BJ (cell line): ENCODE results near the gene ESRRA. TPM values are rescaled to one million over a fixed set of nuclear protein-coding genes. Genes with fewer than 3 reads are reported as not detected.

Experiments used
- CTCF ChIA-PET: fragments of 350-600 bp; formaldehyde crosslinking; extraction: SDS; loops from one replicate; lab custom pipeline; 2021; ENCODE audit warnings: antibody characterized with exemption, inconsistent platforms; lab: Yijun Ruan, JAX
- POLR2A ChIA-PET: fragments of 300-600 bp; sonication (Branson Sonifier 250); formaldehyde crosslinking; extraction: SDS; loops from one replicate; lab custom pipeline; 2021; ENCODE audit warnings: antibody characterized with exemption; lab: Charles Lee
- DNase-seq: peaks from one replicate; pipeline ENCODE4 v3.0.0-alpha.2; 2011; ENCODE audit warnings: low read depth
- H3K27me3 ChIP-seq: 2 replicates; pipeline ENCODE4 v1.6.0; 2011; ENCODE audit warnings: low read length; ENCODE audit not compliant: control insufficient read depth, insufficient read depth
- H3K36me3 ChIP-seq: 2 replicates; pipeline ENCODE4 v1.5.1; 2011; ENCODE audit warnings: low read length; ENCODE audit not compliant: control insufficient read depth, insufficient read depth
- H3K4me3 ChIP-seq: 2 replicates; pipeline ENCODE4 v1.5.1; 2011; ENCODE audit warnings: low read depth, mild to moderate bottlenecking, control low read depth, low read length
- CTCF ChIP-seq: IDR thresholded peaks from 2 replicates; pipeline ENCODE4 v1.5.1; 2011; ENCODE audit warnings: low read depth, mild to moderate bottlenecking, control low read depth, inconsistent platforms, low read length, moderate library complexity; ENCODE audit not compliant: insufficient read depth
- polyA plus RNA-seq: library from polyadenylated mRNA; depleted of rRNA; stranded (reverse); fragments of >200 nt; gene quantifications from 2 replicates; pipeline ENCODE4 v1.2.3, GENCODE V29; 2011

Gene ESRRA
- polyA plus RNA-seq, 1 experiment = 17.4 TPM

DNA sequence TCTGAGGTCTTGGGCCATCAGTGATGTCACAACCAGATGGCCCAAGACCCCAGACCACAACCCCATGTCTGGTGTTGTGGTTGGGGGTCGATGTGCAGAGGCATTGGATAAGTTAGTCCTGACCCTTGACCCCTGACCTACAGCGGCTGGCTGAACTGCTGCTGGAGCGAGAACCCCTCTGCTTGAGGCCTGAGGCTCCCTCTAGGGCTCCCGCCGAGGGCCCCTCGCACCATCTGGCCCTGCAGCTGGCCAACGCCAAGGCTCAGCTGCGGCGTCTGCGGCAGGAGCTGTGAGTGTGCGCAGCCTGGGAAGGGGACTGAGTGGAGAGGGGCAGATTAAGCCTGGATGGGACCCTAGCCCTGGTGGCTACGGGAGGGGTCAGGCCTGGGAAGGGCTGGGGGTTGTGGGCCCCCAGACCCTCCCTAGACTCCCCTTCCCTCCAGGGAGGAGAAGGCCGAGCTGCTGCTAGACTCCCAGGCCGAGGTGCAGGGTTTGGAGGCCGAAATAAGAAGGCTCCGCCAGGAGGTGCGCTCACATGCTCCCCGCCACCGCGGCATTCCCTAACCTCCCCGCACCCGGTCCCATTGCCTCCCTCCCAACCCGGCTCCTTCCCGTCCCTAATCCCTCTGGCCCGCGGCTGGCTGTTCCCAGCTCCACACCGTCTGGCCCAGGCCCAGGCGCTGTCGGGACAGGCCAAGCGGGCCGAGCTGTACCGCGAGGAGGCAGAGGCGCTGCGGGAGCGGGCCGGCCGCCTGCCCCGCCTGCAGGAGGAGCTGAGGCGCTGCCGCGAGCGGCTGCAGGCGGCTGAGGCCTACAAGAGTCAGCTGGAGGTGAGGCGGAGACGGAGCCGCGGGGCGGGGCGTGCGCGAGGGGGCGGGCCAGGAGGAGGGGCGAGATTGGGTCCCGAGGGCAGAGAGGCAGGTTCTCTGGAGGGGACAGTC, 36.8 kb downstream of the ESRRA start:
- CTCF ChIA-PET = interaction anchor here (0.8 to 6.7 kb wide), 12 partner anchors 9 to 347 kb away, joined by 3 to 71 read pairs (median 4); partner anchors contain the start of genes CATSPERZ, PLCB3, PRDX5 and TRMT112
- POLR2A ChIA-PET = interaction anchor here (0.6 to 0.9 kb wide), 4 partner anchors 13 to 202 kb away, joined by 3 to 24 read pairs (median 7); partner anchors contain the start of gene PRDX5
- peak; percentile 31; the same call in 1 of the 2 replicates for TF ChIP-seq CTCF
- Histone ChIP-seq H3K27me3 (peaks cover under 1% of the 10 kb centered on the region; the same call in 1 of the 2 replicates), H3K36me3 (no peaks in the 10 kb centered on the region), H3K4me3 (peak overlapping the region; percentile 41)
- peak; percentile 40 for DNase-seq

DNA sequence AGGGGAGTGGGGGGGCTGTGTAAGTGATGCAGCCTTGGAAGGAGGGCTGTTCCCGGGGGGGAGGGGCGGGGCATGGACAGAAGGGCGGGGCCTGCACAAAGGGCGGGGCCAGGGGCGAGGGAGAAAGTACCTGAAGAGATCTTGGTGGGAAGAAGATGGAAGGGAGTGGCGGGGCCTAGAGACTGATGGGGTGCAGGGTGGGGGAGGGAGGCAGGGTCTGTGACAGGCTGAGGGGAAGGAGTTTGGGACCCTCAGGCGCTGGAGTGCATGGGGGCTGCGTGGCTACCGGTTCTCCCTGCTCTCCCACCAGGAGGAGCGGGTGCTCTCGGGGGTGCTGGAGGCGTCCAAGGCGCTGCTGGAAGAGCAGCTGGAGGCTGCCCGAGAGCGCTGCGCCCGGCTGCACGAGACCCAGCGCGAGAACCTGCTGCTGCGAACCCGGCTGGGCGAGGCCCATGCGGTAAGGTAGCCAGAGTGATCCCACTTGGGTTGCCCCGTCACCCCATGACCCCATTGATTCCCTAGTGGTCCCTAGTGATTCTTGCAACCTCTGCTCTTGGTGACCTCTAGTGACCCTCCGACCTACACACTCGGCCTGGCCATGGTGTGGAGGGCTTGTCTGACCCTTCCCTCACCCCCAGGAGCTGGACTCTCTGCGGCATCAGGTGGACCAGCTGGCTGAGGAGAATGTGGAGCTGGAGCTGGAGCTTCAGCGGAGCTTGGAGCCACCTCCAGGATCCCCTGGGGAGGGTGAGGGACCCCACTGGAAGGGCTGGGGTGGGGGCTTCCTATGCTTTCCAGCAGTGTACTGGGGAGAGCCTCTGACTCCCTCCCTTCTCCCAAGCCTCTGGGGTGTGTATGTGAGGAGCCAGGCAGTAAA, 37.8 kb downstream of the ESRRA start:
- POLR2A ChIA-PET = interaction anchor here (0.6 to 0.9 kb wide), 3 partner anchors 12 to 25 kb away, joined by 3 to 24 read pairs (median 10); partner anchors contain the start of gene PRDX5
- peak overlapping the region; percentile 20 for H3K4me3 ChIP-seq

GRCh38 chr11:64343767-64344559, 38.6 kb downstream of the ESRRA start:
- CTCF ChIA-PET = interaction anchor here (2.9 to 6.7 kb wide), 2 partner anchors 11 to 93 kb away, joined by 15 to 71 read pairs; partner anchors contain the start of gene PLCB3

More for the DNA sequence above, 37.8 kb downstream of the ESRRA start:
- H3K36me3 ChIP-seq = no peaks in the 10 kb centered on the region
- no peak for DNase-seq
- no peak for TF ChIP-seq CTCF
- peaks cover 1% of the 10 kb centered on the region; the same call in 1 of the 2 replicates for H3K27me3 ChIP-seq
- CTCF ChIA-PET = interaction anchor here (1.0 to 6.7 kb wide), 8 partner anchors 11 to 346 kb away, joined by 3 to 71 read pairs (median 4); partner anchors contain the start of genes CATSPERZ and PLCB3

GRCh38 chr11:64344787-64345186, 39.5 kb downstream of the ESRRA start:
- no peak for DNase-seq
- H3K4me3 ChIP-seq = no peak overlapping the region
- POLR2A ChIA-PET = no interaction called here
- no peak for TF ChIP-seq CTCF
- peaks cover 1% of the 10 kb centered on the region for H3K27me3 ChIP-seq
- no peaks in the 10 kb centered on the region for H3K36me3 ChIP-seq
- CTCF ChIA-PET = interaction anchor here (6.7 kb wide), 1 partner anchor 11 kb away, joined by 71 read pairs; no protein-coding TSS in a partner anchor

More at GRCh38 chr11:64343767-64344559, 38.6 kb downstream of the ESRRA start:
- peaks cover 1% of the 10 kb centered on the region for H3K27me3 ChIP-seq
- DNase-seq = no peak
- POLR2A ChIA-PET = no interaction called here
- peak; percentile 28; the same call in 1 of the 2 replicates for TF ChIP-seq CTCF
- no peaks in the 10 kb centered on the region for H3K36me3 ChIP-seq
- no peak overlapping the region for H3K4me3 ChIP-seq
